DMS153 treated with DMSO at 0.1 percent for 48 hours (cell line): ENCODE data around the gene PHYHD1.
A peak's percentile ranks its signal among the peaks of the same experiment; 100 is the strongest.
"Not testable (repeated sequence)": the region's sequence is repeated elsewhere in the genome, so short reads cannot be mapped to it uniquely, and the experiment has no call there.

Experiments used
- DNase-seq: peaks from one replicate; lab custom pipeline; 2025; ENCODE audit not compliant: unreplicated experiment; lab: John Stamatoyannopoulos, UW

PHYHD1 gene

GRCh38 chr9:128921881-128922763, 1.3 kb downstream of the PHYHD1 start:
- no peak for DNase-seq

- no peak for DNase-seq
These were observed 2.7 kb downstream of the PHYHD1 start for GRCh38 chr9:128923493-128923883.

GRCh38 chr9:128927731-128928411, 7.1 kb downstream of the PHYHD1 start:
- peak; percentile 69 for DNase-seq

- no peak for DNase-seq
These were observed 7.8 kb downstream of the PHYHD1 start for GRCh38 chr9:128928624-128929023.

GRCh38 chr9:128929560-128929959, 8.8 kb downstream of the PHYHD1 start:
- no peak for DNase-seq

- no peak for DNase-seq
These were observed 12.9 kb downstream of the PHYHD1 start for GRCh38 chr9:128933731-128934130.

GRCh38 chr9:128936171-128936865, 15.5 kb downstream of the PHYHD1 start:
- DNase-seq: no peak

- DNase-seq: no peak
These were observed 16.8 kb downstream of the PHYHD1 start for GRCh38 chr9:128937310-128938165.

GRCh38 chr9:128940271-128940921, 19.6 kb downstream of the PHYHD1 start:
- no peak for DNase-seq

- no peak for DNase-seq
These were observed 20.4 kb downstream of the PHYHD1 start for GRCh38 chr9:128940946-128941755.

GRCh38 chr9:128943832-128944620, 23.2 kb downstream of the PHYHD1 start:
- no peak for DNase-seq

- not testable (repeated sequence) for DNase-seq
These were observed 24.2 kb downstream of the PHYHD1 start for GRCh38 chr9:128944966-128945365.

GRCh38 chr9:128945798-128946501, 25.2 kb downstream of the PHYHD1 start:
- DNase-seq: no peak

GRCh38 chr9:128946571-128947276, 25.9 kb downstream of the PHYHD1 start:
- no peak for DNase-seq

GRCh38 chr9:128947277-128947526, 26.4 kb downstream of the PHYHD1 start:
- no peak for DNase-seq

GRCh38 chr9:128947527-128948301, 26.9 kb downstream of the PHYHD1 start, which contains the start of the genes DOLK and NUP188:
Gene DOLK, minus strand, starts transcription at chr9:128947603. Its CDS starts 300 bp downstream, at chr9:128947303.
Gene NUP188, plus strand, starts transcription at chr9:128947699. Its CDS starts 21 bp downstream, at chr9:128947720.
- peak; percentile 87 for DNase-seq

- DNase-seq: not testable (repeated sequence)
These were observed 40.6 kb downstream of the PHYHD1 start for GRCh38 chr9:128961403-128961802.
